ENCODE measurements around the gene SP100.
"Not testable (repeated sequence)": the region's sequence is repeated elsewhere in the genome, so short reads cannot be mapped to it uniquely, and the experiment has no call there.

The SP100 gene

DNA sequence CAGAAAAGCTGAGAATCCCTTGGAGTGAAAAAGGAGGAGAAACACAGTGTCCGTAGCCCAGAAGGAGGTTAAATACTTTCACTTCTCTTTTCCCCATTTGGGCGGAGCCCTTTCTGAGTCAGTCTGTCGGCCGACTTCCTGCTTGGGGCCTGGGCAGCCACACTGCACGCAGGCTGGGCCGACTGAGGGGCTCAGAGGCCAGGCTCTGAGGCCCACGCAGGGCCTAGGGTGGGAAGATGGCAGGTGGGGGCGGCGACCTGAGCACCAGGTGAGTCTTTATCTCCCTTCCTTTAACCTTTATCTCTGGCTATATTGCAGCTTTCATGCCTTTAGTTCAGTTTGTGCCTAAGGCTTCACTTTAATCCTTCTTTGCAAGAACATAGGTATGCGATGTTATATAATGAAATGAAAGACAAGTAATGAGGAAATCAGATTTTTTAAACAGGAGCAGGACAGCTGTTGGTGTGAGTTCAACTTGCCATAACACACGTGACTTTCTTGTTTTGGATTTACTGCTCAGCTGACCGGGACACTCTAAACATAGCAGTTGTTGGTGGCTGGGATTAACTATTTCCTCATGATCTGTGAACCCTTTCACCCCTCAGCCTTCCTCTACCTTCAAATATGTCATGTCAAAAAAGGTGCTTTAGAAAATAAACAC lies at the start of gene SP100:
SP100 (plus strand) TSS at position 141 of the 661 bp plus-strand sequence; CDS start at position 237, 96 bp downstream.
- peak; percentile 50 to 75 for DNase-seq

DNA sequence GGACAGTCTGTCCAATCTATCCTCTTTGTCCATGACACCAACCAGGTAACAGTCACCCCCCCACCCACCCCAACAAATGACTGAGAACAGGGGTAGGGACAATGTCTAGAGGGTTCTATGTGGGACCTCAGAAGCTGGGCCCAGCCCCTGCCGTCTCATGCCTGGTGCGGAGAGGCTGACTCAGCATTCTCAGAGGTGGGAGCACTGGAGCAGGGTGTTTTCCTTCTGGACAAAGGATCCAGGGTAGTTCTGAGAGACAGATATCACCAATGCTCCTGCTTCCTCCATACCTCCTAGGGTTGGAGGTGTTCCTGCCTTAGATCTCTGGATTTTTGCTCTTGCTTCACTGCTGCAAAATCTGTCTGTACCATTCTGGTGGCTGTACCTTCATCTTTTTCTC lies 33.9 kb upstream of the SP100 start:
- DNase-seq = no peak

DNA sequence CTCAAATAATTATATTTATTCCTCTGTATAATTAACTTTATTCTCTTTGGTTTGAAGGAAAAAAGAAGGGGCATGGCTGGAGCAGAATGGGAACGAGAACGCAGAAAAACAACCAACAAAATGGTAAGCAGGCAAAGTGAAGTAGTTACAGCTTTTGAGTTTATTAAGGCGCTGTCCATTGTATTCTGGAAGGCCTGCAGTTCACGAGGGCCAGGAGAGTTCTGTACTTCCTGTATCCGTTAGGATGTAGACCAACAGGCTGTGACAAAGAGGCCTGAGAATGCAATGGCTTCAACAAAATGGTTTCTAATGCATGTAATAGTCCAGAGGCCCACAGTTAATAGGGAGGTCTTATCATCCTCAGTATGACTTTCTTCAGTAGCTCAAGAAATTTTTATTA lies 32.5 kb upstream of the SP100 start:
- DNase-seq = no peak

DNA sequence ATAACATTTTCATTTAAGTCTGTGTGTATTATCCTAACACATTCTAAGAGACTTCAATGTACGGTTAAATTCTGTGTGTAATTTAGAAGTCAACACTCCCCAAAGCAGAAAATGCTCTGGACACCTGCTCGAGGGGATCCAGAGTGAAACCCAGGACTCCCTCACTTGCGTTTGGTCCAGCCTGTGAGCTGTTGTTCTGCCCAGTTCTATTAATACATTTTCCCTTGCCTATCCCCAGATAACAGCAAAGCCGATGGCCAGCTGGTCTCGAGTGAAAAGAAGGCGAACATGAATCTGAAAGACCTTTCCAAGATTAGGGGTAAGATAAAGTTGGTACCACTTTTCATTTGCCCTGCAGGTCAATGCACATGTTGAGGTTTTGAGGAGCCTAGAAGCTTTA lies 31.0 kb upstream of the SP100 start:
- DNase-seq = no peak

DNA sequence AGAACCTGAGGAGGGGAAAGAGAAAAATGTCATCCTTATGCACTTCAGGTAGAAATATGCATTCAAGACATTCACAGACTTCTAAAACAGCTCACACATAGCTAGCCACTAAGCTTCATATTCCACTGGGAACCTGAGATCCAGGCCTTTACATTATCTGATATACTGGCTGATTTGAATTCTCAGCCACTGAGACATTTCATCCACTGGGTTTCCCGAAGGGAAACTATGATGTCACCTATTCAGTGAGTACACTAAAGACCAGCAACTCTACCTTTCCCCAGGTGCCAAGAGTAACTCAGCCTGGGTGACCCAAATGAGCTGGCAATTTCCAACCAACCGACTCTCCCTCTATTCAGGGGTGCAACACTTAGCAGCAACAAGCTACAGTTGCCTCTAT lies 21.7 kb upstream of the SP100 start:
- no peak for DNase-seq

DNA sequence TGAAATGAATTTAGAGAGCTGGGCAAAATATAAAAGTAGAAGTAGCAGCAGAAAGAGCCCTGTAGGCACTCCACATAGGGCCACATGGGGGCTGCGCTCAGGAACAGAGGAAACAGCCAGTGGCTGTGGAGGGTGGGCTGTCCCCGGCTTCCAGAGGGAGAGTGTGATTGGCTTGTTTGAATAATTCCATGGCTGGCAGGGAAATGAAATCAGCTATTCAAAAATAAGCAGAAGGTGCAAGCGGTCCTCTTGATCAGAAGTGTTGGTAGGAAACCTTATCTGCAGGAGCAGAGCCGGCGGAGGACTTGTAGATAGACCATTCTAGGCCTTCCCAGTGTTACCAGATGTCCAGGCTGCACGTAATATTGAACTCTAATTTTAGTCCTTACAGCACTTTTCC lies 17.3 kb upstream of the SP100 start:
- DNase-seq = not testable (repeated sequence)

DNA sequence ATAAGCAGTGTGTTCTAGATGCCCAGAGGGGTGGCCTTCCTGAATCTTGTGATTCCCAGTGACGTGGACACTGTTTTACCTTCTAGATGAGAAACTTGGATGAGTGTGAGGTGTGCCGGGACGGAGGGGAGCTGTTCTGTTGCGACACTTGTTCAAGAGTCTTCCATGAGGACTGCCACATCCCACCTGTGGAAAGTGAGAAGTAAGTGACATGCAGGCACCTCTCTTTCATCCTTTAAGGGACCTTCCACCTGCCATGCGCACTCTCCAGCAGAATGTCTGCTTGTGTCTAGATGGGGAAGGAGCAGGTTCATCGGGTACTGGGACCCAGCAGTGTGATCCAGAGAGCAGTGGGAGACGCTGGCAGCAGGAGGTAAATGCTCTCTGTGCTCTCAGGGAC lies 16.0 kb upstream of the SP100 start:
- DNase-seq = no peak

DNA sequence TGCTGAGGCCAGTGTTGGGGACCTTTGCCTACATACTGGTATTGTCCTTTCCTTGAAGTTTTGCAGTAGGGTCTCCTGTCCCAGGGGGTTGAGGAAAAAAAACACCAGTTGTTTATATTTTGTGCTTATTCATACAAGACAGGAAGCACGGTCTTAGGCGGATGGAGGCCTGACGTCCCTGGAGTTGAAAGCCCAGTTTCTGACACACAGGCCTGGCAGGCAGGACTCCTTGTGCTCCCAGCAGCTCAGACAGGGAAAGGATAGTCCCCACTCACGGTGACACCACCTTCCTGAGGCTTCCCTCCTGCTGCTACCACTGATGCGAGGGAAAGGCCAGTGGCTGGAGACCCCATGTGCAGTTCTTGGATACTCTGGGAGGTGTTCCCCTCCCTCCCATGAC lies 15.5 kb upstream of the SP100 start:
- DNase-seq = no peak

DNA sequence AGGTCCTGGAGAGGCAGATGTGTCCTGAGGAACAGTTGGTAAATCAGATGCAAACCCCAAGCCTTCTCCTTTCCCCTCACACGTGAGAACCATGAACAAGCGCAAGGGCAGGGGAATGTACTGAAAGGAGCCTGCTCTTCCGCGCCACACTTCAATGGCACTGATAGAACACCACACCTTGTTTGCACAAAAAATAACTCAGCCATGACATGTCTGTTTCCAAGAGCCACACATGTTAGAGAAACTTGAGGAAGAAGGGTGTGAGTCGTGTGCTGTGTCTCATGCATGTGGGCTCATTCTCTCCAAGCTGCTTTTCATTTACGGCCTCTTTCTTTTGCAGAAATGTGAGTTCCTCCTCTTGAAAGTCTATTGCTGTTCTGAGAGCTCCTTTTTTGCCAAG lies 15.0 kb upstream of the SP100 start:
- DNase-seq = not testable (repeated sequence)

DNA sequence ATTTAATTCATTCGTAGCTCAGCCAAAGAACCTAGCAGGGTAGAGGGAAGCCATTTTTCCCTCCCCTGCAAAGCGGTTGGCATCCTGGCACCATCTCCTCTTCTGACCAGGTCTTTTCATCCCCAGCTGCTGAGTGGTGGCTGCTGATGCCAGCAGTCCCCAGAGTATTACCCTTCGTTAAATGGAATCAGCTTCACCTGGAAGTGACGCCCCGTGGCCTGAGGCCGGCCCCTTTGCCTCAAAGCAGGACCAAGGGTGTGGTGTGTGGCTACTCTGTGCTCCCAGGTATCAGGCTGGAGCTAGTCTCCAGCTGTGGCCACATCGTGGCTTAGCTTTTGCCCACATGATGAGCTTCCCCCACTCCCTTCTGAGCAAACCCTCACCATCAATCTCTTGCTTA lies 12.3 kb upstream of the SP100 start:
- DNase-seq = no peak

DNA sequence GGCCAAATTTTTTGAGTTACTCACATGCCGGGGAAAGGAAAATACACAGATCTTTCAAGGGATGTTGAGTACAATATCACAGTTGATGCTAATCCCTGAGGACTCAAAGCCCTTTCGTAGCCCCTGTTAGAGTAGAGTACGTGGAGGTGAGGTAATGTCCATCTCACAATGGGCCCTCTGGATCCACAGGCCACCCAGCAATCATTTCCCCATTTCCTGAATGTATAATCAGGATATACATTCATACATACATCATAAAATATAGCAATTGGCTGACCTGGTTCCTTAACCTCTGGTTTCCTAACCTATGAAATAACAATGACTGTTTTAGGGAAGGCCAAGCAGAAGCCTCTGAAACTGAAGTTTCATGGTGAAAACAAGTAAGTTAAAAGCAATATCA lies 10.2 kb upstream of the SP100 start:
- DNase-seq = no peak

DNA sequence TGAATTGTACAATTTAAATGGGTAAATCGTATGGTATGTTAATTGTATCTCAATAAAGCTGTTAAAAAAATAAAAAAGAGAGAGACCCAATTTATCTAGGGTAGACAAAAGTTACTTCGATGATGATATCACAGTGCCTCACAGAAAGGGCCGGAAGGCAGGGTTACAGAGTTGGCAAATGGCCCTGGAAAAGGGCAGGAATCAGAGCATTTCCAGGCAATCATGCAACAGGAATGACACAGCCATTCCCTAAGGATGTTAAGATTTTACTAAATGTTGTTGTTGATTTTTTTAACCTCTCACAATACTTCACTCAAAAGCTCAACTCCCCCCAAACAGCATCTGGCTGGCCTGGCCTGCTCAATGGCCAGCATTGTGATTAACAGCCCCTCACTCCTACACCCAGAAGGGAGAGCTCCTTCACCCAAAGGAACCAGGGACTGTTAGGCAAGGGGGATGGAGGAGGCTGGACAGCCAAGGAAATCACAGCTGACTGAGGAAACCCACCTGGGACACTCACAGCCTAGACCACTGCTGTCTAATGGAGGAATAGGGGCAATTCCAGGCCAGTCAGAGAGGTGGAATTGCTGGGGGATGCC lies 7.7 kb upstream of the SP100 start:
- DNase-seq = no peak

DNA sequence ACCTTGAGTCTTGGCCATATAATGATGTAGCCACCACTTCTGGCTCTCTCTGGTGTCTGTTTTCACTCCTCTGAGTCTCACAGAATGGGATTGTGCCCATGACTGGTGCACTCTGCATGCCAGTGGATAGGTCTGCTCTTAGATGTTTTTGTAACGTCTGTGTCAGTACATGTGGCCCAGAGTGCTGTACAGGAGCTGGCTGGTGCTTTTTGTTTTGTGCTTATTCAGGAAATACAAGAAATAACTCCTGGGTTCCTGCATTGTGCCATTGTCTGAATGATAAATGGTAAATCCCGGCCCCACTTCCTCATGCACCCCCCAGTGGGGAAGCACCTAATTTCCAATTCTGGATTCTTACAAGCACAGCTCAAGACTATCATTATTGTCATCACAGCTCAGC lies 6.7 kb upstream of the SP100 start:
- DNase-seq = not testable (repeated sequence)

DNA sequence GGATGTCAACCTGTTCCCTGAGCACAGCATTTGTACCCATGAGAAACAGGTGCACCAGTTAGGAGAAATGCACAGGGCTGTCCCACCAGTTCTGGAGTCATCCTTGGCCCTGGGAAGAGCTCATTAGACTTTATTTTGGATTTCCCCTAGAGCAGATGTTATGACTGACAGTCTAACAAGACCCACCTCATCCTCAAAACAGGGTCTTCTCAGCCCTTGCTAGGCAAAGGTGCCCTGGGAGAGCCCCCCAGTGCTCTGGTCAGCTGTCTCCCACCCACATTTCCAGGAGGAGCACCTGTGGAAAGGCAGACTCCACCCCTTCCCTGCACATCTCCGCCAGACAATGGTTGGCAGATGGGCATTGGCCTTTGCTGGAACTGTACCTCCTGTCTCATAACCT lies 5.7 kb upstream of the SP100 start:
- no peak for DNase-seq

DNA sequence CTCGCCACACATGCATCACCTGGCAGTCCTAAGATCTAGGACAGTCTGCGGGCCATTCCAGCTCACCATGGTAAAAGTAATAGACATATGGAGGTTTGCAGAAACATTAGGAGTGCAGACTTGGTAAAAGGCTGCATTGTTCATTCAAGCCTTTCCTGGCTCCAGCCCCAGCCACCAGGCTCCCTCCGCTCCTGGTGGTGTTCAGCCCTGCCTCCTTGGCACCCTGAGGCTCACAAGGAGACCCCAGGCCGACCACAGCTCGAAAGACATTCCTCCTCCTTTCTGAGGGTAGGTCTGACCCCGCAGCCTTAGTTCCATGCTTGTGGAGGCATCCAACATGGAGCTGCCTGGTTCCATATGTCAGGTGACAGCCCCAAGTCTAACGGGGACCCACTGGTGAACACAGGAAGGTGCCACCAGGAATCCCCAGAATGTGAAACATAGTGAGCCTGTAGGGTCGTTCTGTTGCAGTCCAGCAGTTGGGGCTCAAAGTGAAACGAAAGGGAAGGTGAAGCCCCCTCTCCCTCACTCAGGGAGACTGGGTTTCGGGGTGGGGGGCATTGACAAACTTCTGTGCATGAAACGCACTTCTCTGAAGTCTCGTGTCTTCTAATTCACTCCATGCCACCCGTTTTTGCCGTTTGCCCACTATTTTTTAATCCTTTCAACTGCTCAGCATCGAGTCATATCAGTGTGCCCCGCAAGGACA lies 5.0 kb upstream of the SP100 start:
- DNase-seq = no peak

DNA sequence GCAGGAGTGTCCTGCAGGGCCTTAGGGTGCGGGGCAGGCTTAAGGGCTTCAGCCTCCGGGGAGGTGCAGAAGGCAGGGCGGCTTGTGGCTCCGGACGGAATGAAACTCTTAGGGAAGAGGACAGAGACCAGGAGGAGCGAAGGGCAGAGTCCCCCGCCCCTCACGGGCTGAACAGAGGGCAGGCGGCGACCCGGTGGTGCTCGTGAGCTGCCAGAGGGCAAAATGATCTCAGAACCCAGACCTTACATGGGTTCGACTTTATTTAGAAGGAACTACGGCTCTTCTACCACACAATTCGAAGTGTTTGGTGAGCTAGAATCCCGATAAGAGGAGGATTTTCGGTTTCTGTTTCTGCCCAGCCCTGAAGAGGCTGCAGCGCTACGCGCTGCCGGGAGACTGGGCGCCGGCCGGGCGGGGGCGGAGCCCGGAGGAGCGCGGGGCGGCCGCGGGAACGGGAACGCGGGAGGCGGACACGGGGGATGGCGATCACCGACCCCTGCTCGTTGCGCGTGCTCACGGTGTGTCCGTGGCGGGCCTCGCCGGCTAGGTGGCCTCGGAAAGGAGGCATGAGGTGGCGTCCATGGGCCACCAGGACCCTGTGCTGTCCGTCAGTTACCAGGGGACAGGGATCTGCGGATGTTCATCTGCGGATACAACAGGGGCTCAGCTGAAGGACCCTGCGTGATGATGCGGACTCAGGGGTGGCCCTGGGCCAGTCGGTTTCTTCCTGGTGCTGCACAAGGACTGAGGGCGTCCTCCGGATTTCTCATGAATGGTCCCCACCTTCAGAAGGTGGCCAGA lies 4.2 kb upstream of the SP100 start:
- DNase-seq = peak; percentile 13 to 47

DNA sequence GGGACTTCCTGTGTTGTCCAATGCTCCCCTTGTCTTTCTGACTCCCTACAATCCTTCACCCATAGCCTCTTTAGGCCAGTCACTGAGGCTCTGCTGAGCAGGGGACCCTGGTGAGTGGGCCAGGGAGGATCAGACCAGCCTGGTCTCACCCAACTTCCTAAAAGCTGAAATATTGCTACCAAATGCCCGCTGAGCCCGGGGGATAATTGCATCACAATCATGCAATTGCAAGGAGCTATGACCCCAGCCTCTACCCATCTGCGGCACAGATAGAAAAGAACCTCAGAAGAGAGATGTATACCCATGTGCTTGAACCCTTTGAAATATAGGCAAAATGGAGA lies 3.7 kb upstream of the SP100 start:
- no peak for DNase-seq

DNA sequence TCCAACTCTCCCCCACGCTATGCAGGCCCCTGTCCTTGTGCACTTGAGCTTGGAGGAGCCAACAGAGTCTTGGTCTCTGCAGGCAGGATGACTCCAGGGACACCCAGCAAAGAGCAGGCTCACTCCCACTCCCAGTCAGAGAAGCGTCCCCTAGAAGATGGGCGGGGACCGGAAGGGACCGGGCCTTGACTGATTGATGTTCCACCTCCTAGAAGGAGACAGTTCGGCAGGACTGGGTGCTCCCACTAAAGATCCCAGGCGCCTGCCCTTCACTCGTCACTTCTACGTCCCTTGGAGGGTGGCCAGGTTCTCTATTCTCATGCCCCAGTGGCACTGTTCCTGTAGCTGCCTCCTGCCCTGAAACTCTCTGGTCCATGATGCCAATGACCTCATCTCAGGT lies 3.2 kb upstream of the SP100 start:
- no peak for DNase-seq

DNA sequence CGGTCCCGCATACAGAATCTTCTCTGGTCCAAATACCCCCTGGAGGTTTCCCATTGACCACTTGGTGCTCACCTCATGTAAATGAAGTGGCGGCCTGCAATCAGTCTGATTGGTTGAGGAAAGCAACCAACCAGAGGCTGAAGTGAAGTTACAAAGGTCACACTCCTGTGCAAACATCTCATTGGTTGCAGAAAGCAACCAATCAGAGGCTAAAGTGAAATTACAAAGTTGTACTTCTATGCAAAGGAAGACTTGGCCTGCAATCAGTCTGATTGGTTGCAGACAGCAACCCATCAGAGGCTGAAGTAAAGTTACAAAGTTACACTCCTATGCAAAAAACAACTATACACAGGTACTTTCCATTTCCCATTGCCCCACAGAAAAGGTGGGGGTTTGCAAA lies 2.5 kb upstream of the SP100 start:
- no peak for DNase-seq

DNA sequence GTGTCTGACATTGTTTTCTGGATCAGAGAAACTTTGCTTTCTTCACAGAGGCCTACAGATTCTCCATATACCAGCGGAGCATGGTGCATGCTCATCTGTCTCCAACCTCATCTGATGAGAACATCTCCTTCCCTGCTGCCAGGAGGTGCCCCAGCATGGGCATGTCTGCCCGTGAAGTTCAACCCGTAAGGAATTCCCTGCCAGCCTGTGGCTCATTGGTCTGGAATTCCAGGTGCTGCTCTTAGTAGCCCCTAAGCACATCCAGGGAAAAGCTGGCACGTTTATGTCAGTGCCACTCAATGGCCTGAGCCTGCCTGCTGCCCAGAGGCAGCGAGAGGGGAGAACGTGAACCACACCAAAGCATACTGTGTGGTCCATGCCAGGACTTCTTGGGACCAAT lies 1.7 kb upstream of the SP100 start:
- DNase-seq = no peak

DNA sequence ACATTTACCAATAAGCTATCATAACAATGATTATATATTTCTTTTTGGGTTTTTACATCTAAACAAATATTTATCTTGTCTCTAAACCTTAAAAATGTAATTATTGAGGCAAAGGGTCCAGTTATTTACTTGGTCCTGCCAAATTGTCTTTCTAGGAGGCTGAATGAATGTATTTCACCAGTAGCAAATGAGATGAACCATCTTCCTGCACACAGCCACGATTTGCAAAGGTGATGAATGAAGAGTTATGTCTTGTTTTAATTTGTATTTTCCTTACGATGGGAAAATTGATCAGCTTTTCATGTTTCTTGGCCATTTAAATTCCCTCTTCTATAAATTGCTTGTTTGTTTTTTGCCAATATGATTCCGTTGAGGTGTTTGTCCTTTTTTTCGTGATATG lies 1.4 kb downstream of the SP100 start:
- DNase-seq = no peak

DNA sequence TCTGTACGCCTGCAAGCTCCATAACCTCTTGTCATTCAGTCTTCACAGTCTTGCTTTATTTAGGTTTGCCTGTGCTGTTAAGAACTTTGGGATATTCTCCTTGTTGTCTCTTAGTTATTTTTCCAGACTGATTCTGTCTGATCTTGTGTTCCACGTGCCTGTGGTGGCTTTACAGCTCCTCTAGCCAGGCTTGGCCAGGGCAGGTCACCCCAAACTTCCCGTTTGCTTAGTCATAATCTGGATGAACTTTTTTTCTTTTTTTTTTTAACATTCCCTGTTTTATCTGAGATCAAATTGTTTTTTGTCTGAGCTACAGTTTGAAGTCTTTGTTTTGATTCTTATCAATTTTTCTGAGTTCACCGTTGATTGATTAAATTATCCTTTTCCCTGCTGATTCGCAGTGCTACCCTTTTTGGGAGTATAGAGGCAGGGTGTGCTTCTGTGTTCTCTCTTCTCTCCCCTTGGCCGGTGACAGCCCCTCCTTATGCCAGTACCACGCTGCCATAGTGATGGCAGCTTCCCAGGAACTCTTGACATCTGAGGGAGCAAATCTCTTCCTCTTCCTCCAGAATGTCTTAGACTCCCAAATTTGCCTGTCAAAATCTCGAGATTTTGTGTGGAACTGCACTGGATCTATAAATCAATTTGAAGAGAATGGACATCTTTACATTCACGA lies 2.5 kb downstream of the SP100 start:
- peak in 1 of 2 experiments; percentile 37 for DNase-seq

DNA sequence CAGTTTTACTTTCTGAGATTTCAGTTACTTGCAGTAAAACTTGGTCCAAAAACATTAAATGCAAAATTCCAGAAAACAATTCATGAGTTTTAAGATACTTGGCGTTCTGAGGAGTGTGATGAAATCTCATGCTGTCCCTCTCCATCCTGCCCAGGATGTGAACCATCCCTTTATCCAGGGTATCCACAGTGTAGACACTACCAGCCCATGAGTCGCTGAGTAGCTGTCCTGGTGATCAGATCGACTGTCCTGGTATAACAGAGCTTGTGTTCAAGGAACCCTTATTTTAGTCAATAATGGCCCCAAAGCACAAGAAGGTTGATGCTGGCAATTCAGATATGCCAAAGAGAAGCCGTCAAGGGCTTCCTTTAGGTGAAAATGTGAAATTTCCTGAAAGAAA lies 3.2 kb downstream of the SP100 start:
- DNase-seq = no peak

Data from SW 1271 (cell line).